A549 (cell line): ENCODE results near the gene PPP6R1. TPM values are rescaled to one million over a fixed set of nuclear protein-coding genes. Genes with fewer than 3 reads are reported as not detected.

Experiments
- ATAC-seq, 2 experiments: fragments of 200-7000 bp in 1 of 2; fragments of >200 bp in 1 of 2; cut with Nextera tagmentation in 1 of 2; cut with Tn5 transposase in 1 of 2; 3 replicates each; pipeline versions ENCODE4 v1.8.0 to v1.9.1; 2018 to 2020; ENCODE audit warnings: mild to moderate bottlenecking in 1 of 2, moderate library complexity in 1 of 2
- CTCF ChIA-PET: fragments of 300-600 bp; sonication (Branson Sonifier 250); formaldehyde crosslinking; extraction: SDS; loops from one replicate; lab custom pipeline; 2021; ENCODE audit warnings: antibody characterized with exemption, inconsistent platforms; lab: Yijun Ruan, JAX
- POLR2A ChIA-PET: fragments of 350-600 bp; formaldehyde crosslinking; extraction: SDS; loops from one replicate; lab custom pipeline; 2021; ENCODE audit warnings: antibody characterized with exemption, inconsistent platforms; lab: Yijun Ruan, JAX
- DNase-seq, 2 experiments: peaks; one replicate each; pipeline versions ENCODE4 v3.0.0 to v3.0.0-alpha.2; 2011 to 2016; ENCODE audit warnings: low read depth in 1 of 2, low spot score in 1 of 2
- FAIRE-seq: peaks from 2 replicates; lab custom pipeline; 2011; peaks lifted over from hg19 to GRCh38; lab: Jason Lieb, UNC
- H3K27ac ChIP-seq, 2 experiments: fragments of >200 bp; sonication (Bioruptor Twin); formaldehyde crosslinking; 3 replicates each; pipeline ENCODE4 v1.5.1; 2016 to 2017
- H3K4me1 ChIP-seq: fragments of >200 bp; sonication (Bioruptor Twin); formaldehyde crosslinking; 3 replicates; pipeline ENCODE4 v1.6.1; 2016
- H3K4me2 ChIP-seq: fragments of >200 bp; sonication (Bioruptor Twin); formaldehyde crosslinking; 3 replicates; pipeline ENCODE4 v1.6.1; 2016
- H3K4me3 ChIP-seq: fragments of >200 bp; sonication (Bioruptor Twin); formaldehyde crosslinking; 3 replicates; pipeline ENCODE4 v1.5.1; 2016
- H3K9me3 ChIP-seq: fragments of >200 bp; sonication (Bioruptor Twin); formaldehyde crosslinking; 3 replicates; pipeline ENCODE4 v1.6.1; 2016
- BHLHE40 ChIP-seq: IDR thresholded peaks from 2 replicates; pipeline ENCODE4 v1.6.1; 2012; ENCODE audit warnings: low read depth, low read length, inconsistent platforms
- CBX2 ChIP-seq: fragments of 200-600 bp; sonication (generic); IDR thresholded peaks from 2 replicates; pipeline ENCODE4 v1.6.1; 2016; ENCODE audit warnings: low read depth, mild to moderate bottlenecking, borderline replicate concordance
- CBX8 ChIP-seq: fragments of 200-600 bp; sonication (generic); IDR thresholded peaks from 2 replicates; pipeline ENCODE4 v1.6.1; 2016
- CEBPB ChIP-seq, 2 experiments: fragments of >200 bp in 1 of 2; sonication (Bioruptor Twin) in 1 of 2; formaldehyde crosslinking in 1 of 2; IDR thresholded peaks; 2 replicates each; pipeline ENCODE4 v1.6.1; 2012 to 2016
- CHD2 ChIP-seq: fragments of 150-350 bp; IDR thresholded peaks from 2 replicates; pipeline ENCODE4 v1.6.1; 2014; ENCODE audit warnings: low read length; ENCODE audit not compliant: partially characterized antibody
- EHMT2 ChIP-seq: fragments of 200-600 bp; sonication (generic); IDR thresholded peaks from 2 replicates; pipeline ENCODE4 v1.6.1; 2016; ENCODE audit warnings: antibody characterized with exemption, low read depth, mild to moderate bottlenecking, moderate library complexity
- EP300 ChIP-seq, 2 experiments: fragments of >200 bp; sonication (Bioruptor Twin); formaldehyde crosslinking; IDR thresholded peaks; 2 replicates in 1 of 2; 3 replicates in 1 of 2; pipeline ENCODE4 v1.6.1; 2016 to 2017
- FOSL2 ChIP-seq, 2 experiments: fragments of 450-650 bp in 1 of 2; fragments of >200 bp in 1 of 2; sonication (Bioruptor Twin) in 1 of 2; formaldehyde crosslinking; IDR thresholded peaks; 2 replicates each; pipeline versions ENCODE4 v1.5.0 to v1.6.1; 2016 to 2020; ENCODE audit warnings: mild to moderate bottlenecking in 1 of 2, moderate library complexity in 1 of 2
- GATA3 ChIP-seq: IDR thresholded peaks from 2 replicates; pipeline ENCODE4 v1.6.1; 2012; ENCODE audit warnings: borderline replicate concordance
- HOXA7 ChIP-seq: fragments of 250-450 bp; sonication (Bioruptor Pico); IDR thresholded peaks from 2 replicates; pipeline ENCODE4 v1.5.0; 2020; ENCODE audit warnings: mild to moderate bottlenecking, moderate library complexity
- HOXB13 ChIP-seq: fragments of 250-450 bp; sonication (Bioruptor Pico); IDR thresholded peaks from 2 replicates; pipeline ENCODE4 v1.5.0; 2020; ENCODE audit warnings: low read depth, mild to moderate bottlenecking, moderate library complexity
- HOXB5 ChIP-seq: fragments of 250-450 bp; sonication (Bioruptor Pico); IDR thresholded peaks from 2 replicates; pipeline ENCODE4 v1.5.0; 2020; ENCODE audit warnings: mild to moderate bottlenecking, moderate library complexity
- JUN ChIP-seq, 2 experiments: fragments of >200 bp; sonication (Bioruptor Twin); formaldehyde crosslinking; IDR thresholded peaks; 2 replicates in 1 of 2; 3 replicates in 1 of 2; pipeline ENCODE4 v1.6.1; 2016 to 2017
- MAZ ChIP-seq: fragments of 150-350 bp; IDR thresholded peaks from 2 replicates; pipeline ENCODE4 v1.6.1; 2014; ENCODE audit warnings: antibody characterized with exemption, low read depth, low read length, borderline replicate concordance
- MYC ChIP-seq: IDR thresholded peaks from 2 replicates; pipeline ENCODE4 v1.6.1; 2012; ENCODE audit warnings: mild to moderate bottlenecking, inconsistent platforms, low read length, improper control_type of control experiment, borderline replicate concordance
- NFE2L2 ChIP-seq: fragments of 150-350 bp; conservative IDR thresholded peaks from 2 replicates; pipeline ENCODE4 v1.6.1; 2014; ENCODE audit warnings: low read length
- NR3C1 ChIP-seq: fragments of >200 bp; sonication (Bioruptor Twin); formaldehyde crosslinking; IDR thresholded peaks from 3 replicates; pipeline ENCODE4 v1.6.1; 2017
- PHF8 ChIP-seq: fragments of 200-600 bp; sonication (generic); IDR thresholded peaks from 2 replicates; pipeline ENCODE4 v1.6.1; 2016; ENCODE audit warnings: low read depth, mild to moderate bottlenecking, antibody characterized with exemption, moderate library complexity, borderline replicate concordance
- POLR2A ChIP-seq: IDR thresholded peaks from 2 replicates; pipeline ENCODE4 v1.6.1; 2012; ENCODE audit warnings: mild to moderate bottlenecking, low read length
- RARB ChIP-seq: fragments of 250-450 bp; sonication (Bioruptor Pico); IDR thresholded peaks from 2 replicates; pipeline ENCODE4 v1.8.0; 2021; ENCODE audit warnings: mild to moderate bottlenecking, moderate library complexity
- RCOR1 ChIP-seq: fragments of 150-350 bp; IDR thresholded peaks from 2 replicates; pipeline ENCODE4 v1.6.1; 2014; ENCODE audit warnings: antibody characterized with exemption, low read length, low read depth
- RFX5 ChIP-seq: fragments of 450-650 bp; IDR thresholded peaks from 2 replicates; pipeline ENCODE4 v1.7.1; 2014; ENCODE audit warnings: antibody characterized with exemption, mild to moderate bottlenecking, moderate library complexity
- SMC3 ChIP-seq: fragments of >200 bp; sonication (Bioruptor Twin); formaldehyde crosslinking; IDR thresholded peaks from 3 replicates; pipeline ENCODE4 v1.6.1; 2018; ENCODE audit warnings: inconsistent platforms
- SREBF2 ChIP-seq: fragments of 450-650 bp; IDR thresholded peaks from 2 replicates; pipeline ENCODE4 v1.6.1; 2014; ENCODE audit warnings: mild to moderate bottlenecking, moderate library complexity
- TFCP2L1 ChIP-seq: fragments of 250-450 bp; sonication (Bioruptor Pico); IDR thresholded peaks from 2 replicates; pipeline ENCODE4 v1.5.0; 2021; ENCODE audit warnings: mild to moderate bottlenecking
- TP53 ChIP-seq: fragments of 250-450 bp; sonication (Bioruptor Pico); IDR thresholded peaks from 2 replicates; pipeline ENCODE4 v1.5.0; 2021; ENCODE audit warnings: mild to moderate bottlenecking, moderate library complexity
- ZFP36 ChIP-seq: fragments of 450-650 bp; IDR thresholded peaks from 2 replicates; pipeline ENCODE4 v1.6.1; 2014; ENCODE audit warnings: borderline replicate concordance; ENCODE audit not compliant: partially characterized antibody
- WGBS: methylation state at CpG from one replicate; pipeline ENCODE4 v1.1.6; 2017; ENCODE audit errors: missing lambda C conversion rate; 5-methylcytosine and 5-hydroxymethylcytosine counted together
- polyA minus RNA-seq: library from RNA; depleted of rRNA, polyadenylated mRNA; stranded (reverse); fragments of >200 nt; gene quantifications from 2 replicates; pipeline ENCODE4 v1.2.3, GENCODE V29; 2011; rRNA and poly(A)+ RNA removed
- polyA plus RNA-seq, 4 experiments: library from polyadenylated mRNA; depleted of rRNA in 3 of 4; stranded (reverse); fragments of >200 nt; fragmentation: RNase III in 1 of 4; extraction: RNeasy Plus Mini Kit Qiagen cat#74134 plus additional on column Dnase treatment in 1 of 4; gene quantifications; 2 replicates in 3 of 4; 3 replicates in 1 of 4; pipeline ENCODE4 v1.2.3, GENCODE V29; 2011 to 2017
- TF ChIP-seq, protein P1 (sequence below): fragments of >200 bp; sonication (Bioruptor Twin); formaldehyde crosslinking; IDR thresholded peaks from 3 replicates; pipeline ENCODE4 v1.6.1; 2016
- TF ChIP-seq, protein P2 (sequence below): IDR thresholded peaks from 2 replicates; pipeline ENCODE4 v1.6.1; 2012; ENCODE audit warnings: low read depth, borderline replicate concordance
- TF ChIP-seq, protein P3 (sequence below): fragments of >200 bp; sonication (Bioruptor Twin); formaldehyde crosslinking; IDR thresholded peaks from 3 replicates; pipeline ENCODE4 v1.5.1; 2016
- TF ChIP-seq, protein P4 (sequence below): fragments of 250-450 bp; sonication (Bioruptor Pico); IDR thresholded peaks from 2 replicates; pipeline ENCODE4 v1.5.0; 2020; ENCODE audit warnings: low read depth, mild to moderate bottlenecking, moderate library complexity

PPP6R1 gene, protein sequence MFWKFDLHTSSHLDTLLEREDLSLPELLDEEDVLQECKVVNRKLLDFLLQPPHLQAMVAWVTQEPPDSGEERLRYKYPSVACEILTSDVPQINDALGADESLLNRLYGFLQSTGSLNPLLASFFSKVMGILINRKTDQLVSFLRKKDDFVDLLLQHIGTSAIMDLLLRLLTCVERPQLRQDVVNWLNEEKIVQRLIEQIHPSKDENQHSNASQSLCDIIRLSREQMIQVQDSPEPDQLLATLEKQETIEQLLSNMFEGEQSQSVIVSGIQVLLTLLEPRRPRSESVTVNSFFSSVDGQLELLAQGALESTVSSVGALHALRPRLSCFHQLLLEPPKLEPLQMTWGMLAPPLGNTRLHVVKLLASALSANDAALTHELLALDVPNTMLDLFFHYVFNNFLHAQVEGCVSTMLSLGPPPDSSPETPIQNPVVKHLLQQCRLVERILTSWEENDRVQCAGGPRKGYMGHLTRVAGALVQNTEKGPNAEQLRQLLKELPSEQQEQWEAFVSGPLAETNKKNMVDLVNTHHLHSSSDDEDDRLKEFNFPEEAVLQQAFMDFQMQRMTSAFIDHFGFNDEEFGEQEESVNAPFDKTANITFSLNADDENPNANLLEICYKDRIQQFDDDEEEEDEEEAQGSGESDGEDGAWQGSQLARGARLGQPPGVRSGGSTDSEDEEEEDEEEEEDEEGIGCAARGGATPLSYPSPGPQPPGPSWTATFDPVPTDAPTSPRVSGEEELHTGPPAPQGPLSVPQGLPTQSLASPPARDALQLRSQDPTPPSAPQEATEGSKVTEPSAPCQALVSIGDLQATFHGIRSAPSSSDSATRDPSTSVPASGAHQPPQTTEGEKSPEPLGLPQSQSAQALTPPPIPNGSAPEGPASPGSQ
- polyA plus RNA-seq (2011; rRNA removed): 42.9 and 44.6 TPM in 2 replicates
- polyA plus RNA-seq (2012; cell fraction: cytosol; rRNA removed): 74.0 and 94.8 TPM in 2 replicates
- 148 and 200 TPM in 2 replicates for polyA plus RNA-seq (2012; cell fraction: nucleus; rRNA removed)
- polyA plus RNA-seq (2017; fragmentation: RNase III; extraction: RNeasy Plus Mini Kit Qiagen cat#74134 plus additional on column Dnase treatment): 72.9 to 78.0 TPM (median 76.2 TPM) in 3 replicates
- polyA minus RNA-seq: 89.2 and 109 TPM in 2 replicates

DNA sequence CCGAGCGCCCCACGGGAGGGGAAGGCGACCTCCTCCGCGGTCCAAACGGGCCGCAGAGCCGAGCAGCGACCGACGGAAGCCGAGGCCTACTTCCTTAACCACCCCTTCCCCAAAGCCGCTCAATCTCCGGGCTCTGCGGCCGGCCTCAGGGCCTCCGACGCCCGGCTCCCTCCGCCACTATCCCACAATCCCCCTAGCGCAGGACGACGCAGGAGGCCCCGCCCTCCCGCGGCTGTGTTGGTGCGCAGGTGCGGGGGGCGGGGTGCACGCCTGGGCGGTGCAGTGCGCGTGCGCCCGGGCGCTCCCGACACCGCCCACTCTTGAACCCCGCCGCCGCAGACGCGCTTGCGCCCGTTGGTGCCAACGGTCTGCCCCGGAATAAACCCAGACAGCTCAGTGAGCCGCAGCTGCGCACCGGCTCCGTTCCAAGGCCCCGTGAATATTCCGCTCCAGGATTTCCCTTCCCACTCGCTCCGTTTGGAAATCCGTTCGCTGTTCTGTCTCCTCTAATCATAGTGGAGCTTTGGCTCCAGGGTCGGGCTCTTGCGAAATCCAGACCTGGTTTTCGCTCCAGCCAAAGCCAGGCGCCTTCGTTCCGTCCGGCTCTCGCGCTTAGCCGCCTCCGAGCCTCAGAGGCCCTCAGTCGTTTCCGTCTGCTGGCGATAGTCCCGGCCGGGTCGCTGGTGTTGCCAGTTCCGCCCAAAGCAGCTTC is at the start of gene PPP6R1:
PPP6R1 (minus strand) TSS at position 190 of the 712 bp plus-strand sequence. CDS start 11,914 bp downstream, outside the sequence.
- DNase-seq (peak; percentile 99 to 100), FAIRE-seq (no peak), ATAC-seq (peak; percentile 83 to 93)
- no peaks in the 10 kb centered on the region for H3K9me3 ChIP-seq
- CTCF ChIA-PET: interaction anchor here (0.5 to 4.8 kb wide), 18 partner anchors 10 to 209 kb away, joined by 3 to 44 read pairs (median 4); partner anchors contain the start of genes DNAAF3, HSPBP1, KMT5C and TMEM238
- POLR2A ChIA-PET: interaction anchor here (0.7 to 1.8 kb wide), 28 partner anchors 12 to 346 kb away, joined by 3 to 52 read pairs (median 4); partner anchors contain the start of genes FIZ1, HSPBP1, KMT5C and SYT5
- H3K4me3 ChIP-seq: peak within 1 kb of the TSS; percentile 81
- H3K4me1 ChIP-seq: peaks cover 36% of the 10 kb centered on the region
- peak within 1 kb of the TSS; percentile 87 to 95 for H3K27ac ChIP-seq
- peak within 1 kb of the TSS; percentile 88 for H3K4me2 ChIP-seq
- WGBS: 2% methylated on average over 56 of the region's 76 CpGs
- peak; percentile 91 to 92 for TF ChIP-seq JUN (IDR thresholded peaks at IDR 0.05)
- 0 out of 2 replicates have a peak, but pooled peaks have one; percentile 81 for TF ChIP-seq TFCP2L1 (CRISPR knock-in tag)
- no peak for TF ChIP-seq ZFP36
- no peak for TF ChIP-seq EHMT2
- TF ChIP-seq MYC: peak; percentile 91
- 0 out of 2 replicates have a peak, but pooled peaks have one; percentile 44 for TF ChIP-seq HOXA7 (CRISPR knock-in tag)
- no peak for TF ChIP-seq SREBF2
- peak; percentile 84; the same call in 1 of the 2 replicates for TF ChIP-seq HOXB5 (CRISPR knock-in tag)
- TF ChIP-seq RFX5: peak; percentile 90
- peak; percentile 57; the same call in 1 of the 2 replicates for TF ChIP-seq GATA3
- TF ChIP-seq RARB: no peak; the same call in 1 of the 2 replicates
- peak; percentile 87 for TF ChIP-seq POLR2A
- TF ChIP-seq CHD2: peak; percentile 55
- TF ChIP-seq, protein P1, sequence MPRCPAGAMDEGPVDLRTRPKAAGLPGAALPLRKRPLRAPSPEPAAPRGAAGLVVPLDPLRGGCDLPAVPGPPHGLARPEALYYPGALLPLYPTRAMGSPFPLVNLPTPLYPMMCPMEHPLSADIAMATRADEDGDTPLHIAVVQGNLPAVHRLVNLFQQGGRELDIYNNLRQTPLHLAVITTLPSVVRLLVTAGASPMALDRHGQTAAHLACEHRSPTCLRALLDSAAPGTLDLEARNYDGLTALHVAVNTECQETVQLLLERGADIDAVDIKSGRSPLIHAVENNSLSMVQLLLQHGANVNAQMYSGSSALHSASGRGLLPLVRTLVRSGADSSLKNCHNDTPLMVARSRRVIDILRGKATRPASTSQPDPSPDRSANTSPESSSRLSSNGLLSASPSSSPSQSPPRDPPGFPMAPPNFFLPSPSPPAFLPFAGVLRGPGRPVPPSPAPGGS: peak; percentile 55; the same call in 2 of the 3 replicates
- TF ChIP-seq RCOR1: peak; percentile 35; the same call in 1 of the 2 replicates
- TF ChIP-seq CBX8: no peak
- TF ChIP-seq NFE2L2: 0 out of 2 replicates have a peak, but pooled peaks have one; percentile 5
- no peak for TF ChIP-seq NR3C1
- peak in 1 of 2 experiments; percentile 95; a peak in 3 of 4 replicates for TF ChIP-seq CEBPB (IDR thresholded peaks at IDR 0.05)
- TF ChIP-seq EP300 (IDR thresholded peaks at IDR 0.05): peak in 1 of 2 experiments; percentile 31; a peak in 1 of 5 replicates
- 0 out of 2 replicates have a peak, but pooled peaks have one; percentile 61 for TF ChIP-seq BHLHE40
- TF ChIP-seq, protein P2, sequence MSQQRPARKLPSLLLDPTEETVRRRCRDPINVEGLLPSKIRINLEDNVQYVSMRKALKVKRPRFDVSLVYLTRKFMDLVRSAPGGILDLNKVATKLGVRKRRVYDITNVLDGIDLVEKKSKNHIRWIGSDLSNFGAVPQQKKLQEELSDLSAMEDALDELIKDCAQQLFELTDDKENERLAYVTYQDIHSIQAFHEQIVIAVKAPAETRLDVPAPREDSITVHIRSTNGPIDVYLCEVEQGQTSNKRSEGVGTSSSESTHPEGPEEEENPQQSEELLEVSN: peak; percentile 68
- TF ChIP-seq FOSL2 (IDR thresholded peaks at IDR 0.05): no peak
- peak; percentile 82 for TF ChIP-seq FOSL2 (CRISPR knock-in tag; IDR thresholded peaks at IDR 0.05)
- TF ChIP-seq PHF8: peak; percentile 86
- TF ChIP-seq TP53 (CRISPR knock-in tag): peak; percentile 6; the same call in 1 of the 2 replicates
- TF ChIP-seq MAZ: 0 out of 2 replicates have a peak, but pooled peaks have one; percentile 66
- TF ChIP-seq, protein P3, sequence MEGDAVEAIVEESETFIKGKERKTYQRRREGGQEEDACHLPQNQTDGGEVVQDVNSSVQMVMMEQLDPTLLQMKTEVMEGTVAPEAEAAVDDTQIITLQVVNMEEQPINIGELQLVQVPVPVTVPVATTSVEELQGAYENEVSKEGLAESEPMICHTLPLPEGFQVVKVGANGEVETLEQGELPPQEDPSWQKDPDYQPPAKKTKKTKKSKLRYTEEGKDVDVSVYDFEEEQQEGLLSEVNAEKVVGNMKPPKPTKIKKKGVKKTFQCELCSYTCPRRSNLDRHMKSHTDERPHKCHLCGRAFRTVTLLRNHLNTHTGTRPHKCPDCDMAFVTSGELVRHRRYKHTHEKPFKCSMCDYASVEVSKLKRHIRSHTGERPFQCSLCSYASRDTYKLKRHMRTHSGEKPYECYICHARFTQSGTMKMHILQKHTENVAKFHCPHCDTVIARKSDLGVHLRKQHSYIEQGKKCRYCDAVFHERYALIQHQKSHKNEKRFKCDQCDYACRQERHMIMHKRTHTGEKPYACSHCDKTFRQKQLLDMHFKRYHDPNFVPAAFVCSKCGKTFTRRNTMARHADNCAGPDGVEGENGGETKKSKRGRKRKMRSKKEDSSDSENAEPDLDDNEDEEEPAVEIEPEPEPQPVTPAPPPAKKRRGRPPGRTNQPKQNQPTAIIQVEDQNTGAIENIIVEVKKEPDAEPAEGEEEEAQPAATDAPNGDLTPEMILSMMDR: no peak
- no peak for TF ChIP-seq CBX2
- TF ChIP-seq, protein P4, sequence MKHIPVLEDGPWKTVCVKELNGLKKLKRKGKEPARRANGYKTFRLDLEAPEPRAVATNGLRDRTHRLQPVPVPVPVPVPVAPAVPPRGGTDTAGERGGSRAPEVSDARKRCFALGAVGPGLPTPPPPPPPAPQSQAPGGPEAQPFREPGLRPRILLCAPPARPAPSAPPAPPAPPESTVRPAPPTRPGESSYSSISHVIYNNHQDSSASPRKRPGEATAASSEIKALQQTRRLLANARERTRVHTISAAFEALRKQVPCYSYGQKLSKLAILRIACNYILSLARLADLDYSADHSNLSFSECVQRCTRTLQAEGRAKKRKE (CRISPR knock-in tag): peak; percentile 61; the same call in 1 of the 2 replicates
- TF ChIP-seq SMC3: peak; percentile 62
- no peak for TF ChIP-seq HOXB13 (CRISPR knock-in tag)
